Activated CD8-positive, alpha-beta memory T cell treated with anti-CD3 and anti-CD28 coated beads, Interleukin-2, amount 50 U/mL, for 4 hours (primary cell): ENCODE measurements around the gene CCNY.

Experiments
- DNase-seq: peaks from one replicate; pipeline ENCODE4 v3.0.0-alpha.2; 2020

CCNY gene

GRCh38 chr10:35458500-35459448 is 122.5 kb downstream of the CCNY start:
- DNase-seq, result no peak

- DNase-seq, result no peak
Measured at GRCh38 chr10:35459449-35459847, 123.1 kb downstream of the CCNY start.

- no peak for DNase-seq
Measured at GRCh38 chr10:35460852-35461460, 124.6 kb downstream of the CCNY start.

GRCh38 chr10:35462491-35462934 is 126.2 kb downstream of the CCNY start:
- DNase-seq, result no peak

GRCh38 chr10:35463105-35463867 is 127.0 kb downstream of the CCNY start:
- DNase-seq, result no peak

- no peak for DNase-seq
Measured at GRCh38 chr10:35463878-35464277, 127.6 kb downstream of the CCNY start.

GRCh38 chr10:35464825-35465456 is 128.6 kb downstream of the CCNY start:
- no peak for DNase-seq

- no peak for DNase-seq
Measured at GRCh38 chr10:35465673-35466072, 129.4 kb downstream of the CCNY start.

- no peak for DNase-seq
Measured at GRCh38 chr10:35466170-35466569, 129.9 kb downstream of the CCNY start.

GRCh38 chr10:35466661-35467060 is 130.4 kb downstream of the CCNY start:
- no peak for DNase-seq

- no peak for DNase-seq
Measured at GRCh38 chr10:35467186-35467585, 130.9 kb downstream of the CCNY start.

- DNase-seq, result no peak
Measured at GRCh38 chr10:35470248-35470924, 134.1 kb downstream of the CCNY start.

GRCh38 chr10:35470925-35471315 is 134.6 kb downstream of the CCNY start:
- no peak for DNase-seq

GRCh38 chr10:35471435-35471834 is 135.1 kb downstream of the CCNY start:
- DNase-seq, result no peak

GRCh38 chr10:35480142-35480541 is 143.8 kb downstream of the CCNY start:
- no peak for DNase-seq

- DNase-seq, result no peak
Measured at GRCh38 chr10:35481413-35481812, 145.1 kb downstream of the CCNY start.

GRCh38 chr10:35486297-35486990 is 150.1 kb downstream of the CCNY start:
- DNase-seq, result no peak

- DNase-seq, result no peak
Measured at GRCh38 chr10:35487336-35488034, 151.2 kb downstream of the CCNY start.

- DNase-seq, result no peak
Measured at GRCh38 chr10:35488228-35488627, 151.9 kb downstream of the CCNY start.

- no peak for DNase-seq
Measured at GRCh38 chr10:35492386-35493195, 156.3 kb downstream of the CCNY start.
